ENCODE measurements around the gene PPP6R2. TPM values are rescaled to one million over a fixed set of nuclear protein-coding genes. Genes with fewer than 3 reads are reported as not detected.

PPP6R2 gene
- total and polyA plus RNA-seq, 2 donors, result 45.4 to 45.7 TPM

DNA sequence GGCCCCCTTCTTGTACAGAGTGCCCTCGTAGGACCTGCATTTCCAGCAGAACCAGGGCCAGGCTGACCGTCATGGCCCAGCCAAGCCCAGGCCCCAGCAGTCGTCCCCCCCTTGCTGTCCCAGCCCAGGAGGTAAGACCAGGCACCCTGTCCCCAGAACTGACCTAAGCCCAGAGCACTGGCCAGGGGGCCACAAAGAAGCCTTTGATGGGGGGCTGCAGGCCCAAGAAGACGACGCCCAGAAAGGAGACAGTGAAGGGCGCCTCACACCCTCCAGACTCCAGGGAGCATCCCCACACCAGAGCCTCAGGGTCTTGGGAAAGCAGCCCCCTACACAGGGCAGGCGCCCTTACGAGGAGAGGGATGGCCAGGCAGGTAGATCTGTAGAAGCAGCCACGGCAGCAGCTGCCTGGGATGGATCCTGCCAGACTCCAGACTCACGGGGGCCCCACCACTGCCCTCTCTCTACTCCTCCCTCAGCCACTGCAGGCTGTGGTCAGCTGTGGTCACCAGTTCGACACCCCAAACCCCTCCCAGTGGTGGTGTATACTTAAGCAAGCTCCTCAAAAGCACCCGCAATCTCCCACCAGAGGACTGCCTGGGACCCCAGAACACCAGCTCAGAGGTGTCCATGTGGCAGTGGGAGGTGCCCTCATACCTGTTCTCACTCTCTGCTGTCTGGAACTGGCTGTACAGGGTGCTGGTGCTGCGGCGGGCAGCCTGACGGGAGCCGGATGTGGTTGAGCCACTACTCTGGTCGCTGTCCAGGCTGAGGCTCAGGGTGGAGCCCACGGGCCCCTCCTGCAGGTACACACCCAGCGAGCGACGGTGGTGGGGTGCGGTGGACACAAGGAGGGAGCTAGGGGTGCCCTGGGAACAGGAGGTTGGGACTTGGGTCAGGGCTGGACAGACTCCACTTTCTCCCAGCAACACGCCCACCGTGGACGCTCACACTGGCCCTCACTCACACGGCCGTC is 104.7 kb downstream of the PPP6R2 start:
- WGBS, result 98% methylated on average over 27 of the region's 27 CpGs
- Histone ChIP-seq H3K9me3 (ENCODE audit: control insufficient read depth in 2 of 2, insufficient read depth in 1 of 2, low read length in 1 of 2) (no peaks in the 10 kb centered on the region), H3K27me3 (ENCODE audit: control insufficient read depth in 2 of 2, insufficient read depth in 1 of 2, low read length in 1 of 2) (no peaks in the 10 kb centered on the region), H3K4me1 (ENCODE audit: control insufficient read depth in 2 of 2, insufficient read depth in 2 of 2, low read length in 2 of 2) (peaks cover 0 to 21% of the 10 kb centered on the region in 2 donors), H3K4me3 (ENCODE audit: low read length in 2 of 2) (no peak overlapping the region), H3K27ac (ENCODE audit: low read depth in 1 of 2, low read length in 1 of 2) (no peak overlapping the region), H3K36me3 (ENCODE audit: control insufficient read depth in 2 of 2, insufficient read depth in 2 of 2, low read length in 1 of 2) (peaks cover 76 to 86% of the 10 kb centered on the region in 2 donors)
- no peak for DNase-seq (ENCODE audit: low read depth in 6 of 9, low spot score in 9 of 9)

DNA sequence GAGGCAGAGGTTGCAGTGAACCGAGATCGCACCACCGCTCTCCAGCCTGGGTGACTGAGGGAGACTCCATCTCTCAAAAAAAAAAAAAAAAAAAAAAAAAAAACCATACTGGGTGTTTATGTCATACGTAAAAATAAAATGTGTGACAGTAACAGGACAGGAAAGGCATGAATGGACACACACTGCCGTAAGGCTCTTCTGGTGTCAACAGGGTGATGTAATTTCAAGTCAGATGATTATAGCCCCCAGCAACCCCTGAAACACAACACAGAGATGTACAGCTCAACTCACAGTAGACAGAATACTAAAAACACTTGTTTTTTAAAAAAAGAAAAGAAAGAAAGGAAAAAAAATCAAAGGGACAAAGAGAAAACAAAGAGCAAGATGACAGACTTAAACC is 109.5 kb downstream of the PPP6R2 start:
- WGBS, result over 99% methylated on average over 5 of the region's 5 CpGs
- no peak overlapping the region for H3K4me3 ChIP-seq (ENCODE audit: low read length in 2 of 2)
- peaks cover 0 to 4% of the 10 kb centered on the region in 2 donors for H3K4me1 ChIP-seq (ENCODE audit: control insufficient read depth in 2 of 2, insufficient read depth in 2 of 2, low read length in 2 of 2)
- no peak for DNase-seq (ENCODE audit: low read depth in 6 of 9, low spot score in 9 of 9)
- no peaks in the 10 kb centered on the region for H3K27me3 ChIP-seq (ENCODE audit: control insufficient read depth in 2 of 2, insufficient read depth in 1 of 2, low read length in 1 of 2)
- H3K27ac ChIP-seq (ENCODE audit: low read depth in 1 of 2, low read length in 1 of 2), result no peak overlapping the region
- peaks cover 86 to 87% of the 10 kb centered on the region in 2 donors for H3K36me3 ChIP-seq (ENCODE audit: control insufficient read depth in 2 of 2, insufficient read depth in 2 of 2, low read length in 1 of 2)
- no peaks in the 10 kb centered on the region for H3K9me3 ChIP-seq (ENCODE audit: control insufficient read depth in 2 of 2, insufficient read depth in 1 of 2, low read length in 1 of 2)

DNA sequence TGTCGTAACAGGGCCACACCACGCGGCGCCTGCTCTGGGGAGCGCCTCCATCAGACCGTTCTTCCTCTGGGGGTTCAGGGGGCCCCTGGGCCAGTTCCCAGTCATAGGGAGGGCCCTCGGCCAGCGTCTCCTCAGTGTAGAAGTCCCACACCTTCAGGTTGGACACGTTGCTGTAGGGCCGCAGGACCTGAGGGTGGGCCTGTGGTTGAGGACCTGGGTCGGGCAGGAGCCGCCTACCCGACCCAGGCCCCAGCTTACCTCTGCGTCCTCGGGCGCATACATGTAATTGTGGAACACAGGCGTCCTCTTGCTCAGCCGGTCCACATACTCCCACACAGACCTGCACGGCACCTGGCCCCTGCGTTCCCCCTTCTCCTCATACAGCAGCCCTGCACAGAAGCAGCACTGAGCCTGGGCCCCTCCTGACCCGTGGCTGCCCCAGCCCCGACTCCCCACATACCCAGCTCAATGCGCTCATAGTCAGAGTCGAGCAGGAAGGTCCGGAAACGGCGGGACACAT is 111.5 kb downstream of the PPP6R2 start:
- H3K27ac ChIP-seq (ENCODE audit: low read depth in 1 of 2, low read length in 1 of 2), result no peak overlapping the region
- WGBS, result 97% methylated on average over 27 of the region's 27 CpGs
- H3K4me3 ChIP-seq (ENCODE audit: low read length in 2 of 2), result no peak overlapping the region
- no peaks in the 10 kb centered on the region for H3K9me3 ChIP-seq (ENCODE audit: control insufficient read depth in 2 of 2, insufficient read depth in 1 of 2, low read length in 1 of 2)
- DNase-seq (ENCODE audit: low read depth in 6 of 9, low spot score in 9 of 9), result no peak
- no peaks in the 10 kb centered on the region for H3K27me3 ChIP-seq (ENCODE audit: control insufficient read depth in 2 of 2, insufficient read depth in 1 of 2, low read length in 1 of 2)
- peaks cover 86 to 90% of the 10 kb centered on the region in 2 donors for H3K36me3 ChIP-seq (ENCODE audit: control insufficient read depth in 2 of 2, insufficient read depth in 2 of 2, low read length in 1 of 2)
- peaks cover 0 to 4% of the 10 kb centered on the region in 2 donors for H3K4me1 ChIP-seq (ENCODE audit: control insufficient read depth in 2 of 2, insufficient read depth in 2 of 2, low read length in 2 of 2)

DNA sequence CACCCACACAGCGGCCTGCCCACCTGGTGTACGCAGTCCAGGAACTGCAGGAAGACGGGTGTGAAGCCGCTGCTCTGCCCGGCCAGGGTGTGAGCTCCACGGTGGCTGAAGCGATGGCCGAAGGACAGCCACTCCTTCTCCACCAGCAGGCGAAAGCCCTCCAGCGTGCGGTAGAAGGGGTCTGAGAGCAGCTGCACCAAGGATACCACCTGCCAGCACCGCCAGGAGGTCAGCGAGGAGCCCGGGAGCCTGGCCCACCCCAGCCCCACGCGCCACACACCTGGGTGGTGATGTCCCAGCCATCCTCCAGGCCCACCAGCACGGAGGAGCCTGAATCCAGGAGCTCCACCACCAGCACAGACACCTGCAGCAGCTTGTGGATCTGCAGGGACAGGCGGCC is 112.1 kb downstream of the PPP6R2 start:
- DNase-seq (ENCODE audit: low read depth in 6 of 9, low spot score in 9 of 9), result no peak

DNA sequence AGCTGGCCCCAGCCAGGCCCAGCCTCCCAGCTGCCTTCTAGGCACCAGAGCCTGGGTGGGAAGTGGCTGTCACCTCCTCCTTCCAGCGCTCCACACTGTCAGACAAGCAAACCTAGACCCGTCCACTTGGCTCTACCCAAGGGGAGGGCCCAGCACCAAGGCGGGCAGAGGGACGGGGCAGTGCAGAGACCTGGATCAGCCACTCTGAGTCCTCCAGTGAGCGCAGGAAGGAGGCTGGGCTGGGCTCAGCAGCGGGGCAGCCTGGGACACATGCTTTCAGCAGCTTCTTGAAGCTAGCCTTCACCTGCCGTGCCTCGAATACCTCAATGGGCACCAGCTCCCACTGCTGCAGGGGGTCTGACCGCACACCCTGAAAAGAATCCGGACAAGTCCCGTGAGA is 112.9 kb downstream of the PPP6R2 start:
- Histone ChIP-seq H3K9me3 (ENCODE audit: control insufficient read depth in 2 of 2, insufficient read depth in 1 of 2, low read length in 1 of 2) (no peaks in the 10 kb centered on the region), H3K36me3 (ENCODE audit: control insufficient read depth in 2 of 2, insufficient read depth in 2 of 2, low read length in 1 of 2) (peaks cover 90 to 92% of the 10 kb centered on the region in 2 donors), H3K4me3 (ENCODE audit: low read length in 2 of 2) (no peak overlapping the region), H3K27ac (ENCODE audit: low read depth in 1 of 2, low read length in 1 of 2) (no peak overlapping the region), H3K4me1 (ENCODE audit: control insufficient read depth in 2 of 2, insufficient read depth in 2 of 2, low read length in 2 of 2) (no peaks in the 10 kb centered on the region), H3K27me3 (ENCODE audit: control insufficient read depth in 2 of 2, insufficient read depth in 1 of 2, low read length in 1 of 2) (no peaks in the 10 kb centered on the region)
- no peak for DNase-seq (ENCODE audit: low read depth in 6 of 9, low spot score in 9 of 9)
- WGBS, result 97% methylated on average over 11 of the region's 11 CpGs

More for the DNA sequence above, 112.1 kb downstream of the PPP6R2 start:
- Histone ChIP-seq H3K36me3 (ENCODE audit: control insufficient read depth in 2 of 2, insufficient read depth in 2 of 2, low read length in 1 of 2) (peaks cover 86 to 90% of the 10 kb centered on the region in 2 donors), H3K9me3 (ENCODE audit: control insufficient read depth in 2 of 2, insufficient read depth in 1 of 2, low read length in 1 of 2) (no peaks in the 10 kb centered on the region), H3K4me3 (ENCODE audit: low read length in 2 of 2) (no peak overlapping the region), H3K27ac (ENCODE audit: low read depth in 1 of 2, low read length in 1 of 2) (no peak overlapping the region), H3K27me3 (ENCODE audit: control insufficient read depth in 2 of 2, insufficient read depth in 1 of 2, low read length in 1 of 2) (no peaks in the 10 kb centered on the region), H3K4me1 (ENCODE audit: control insufficient read depth in 2 of 2, insufficient read depth in 2 of 2, low read length in 2 of 2) (no peaks in the 10 kb centered on the region)
- whole genome bisulfite sequencing, result 98% methylated on average over 18 of the region's 18 CpGs

DNA sequence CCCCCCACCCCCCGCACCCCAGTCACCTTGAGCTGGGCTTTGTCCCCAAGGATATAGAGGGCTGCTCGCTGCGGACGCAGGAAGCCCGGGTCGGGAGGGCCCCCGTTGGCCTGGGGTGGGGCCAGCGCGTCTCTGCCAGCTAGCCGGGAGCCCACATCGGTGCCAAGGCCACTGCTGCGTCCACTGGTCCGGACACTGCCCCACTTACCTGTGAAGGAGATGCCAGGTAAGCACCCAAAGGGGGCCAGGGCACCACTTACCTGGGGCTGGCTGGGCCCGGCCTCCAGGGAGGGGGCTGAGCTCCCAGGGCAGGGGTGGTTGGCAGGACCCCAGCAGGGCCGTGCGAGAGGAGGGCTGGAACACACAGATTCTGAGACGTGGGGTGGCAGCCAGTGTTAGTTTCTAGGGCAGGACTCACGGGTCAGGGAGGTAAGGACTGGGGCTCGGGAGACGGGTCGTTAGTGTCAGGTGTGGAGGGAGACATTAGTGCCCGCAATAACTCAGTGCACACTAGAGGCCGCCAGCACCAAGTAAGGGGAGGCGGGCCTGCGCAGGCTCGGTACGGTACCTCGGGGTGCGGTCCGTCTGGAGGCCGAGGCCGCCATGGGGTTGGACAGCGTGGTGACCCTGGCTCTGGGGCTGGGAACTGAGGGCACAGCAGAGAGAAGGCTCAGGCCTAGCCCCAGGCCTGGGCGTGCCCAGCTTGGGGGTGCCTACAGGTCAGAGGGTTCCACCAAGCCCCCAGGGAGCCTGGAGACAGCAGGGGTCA is 113.5 kb downstream of the PPP6R2 start:
- Histone ChIP-seq H3K27ac (ENCODE audit: low read depth in 1 of 2, low read length in 1 of 2) (no peak overlapping the region), H3K4me1 (ENCODE audit: control insufficient read depth in 2 of 2, insufficient read depth in 2 of 2, low read length in 2 of 2) (no peaks in the 10 kb centered on the region), H3K36me3 (ENCODE audit: control insufficient read depth in 2 of 2, insufficient read depth in 2 of 2, low read length in 1 of 2) (peaks cover 92% of the 10 kb centered on the region in 2 donors), H3K27me3 (ENCODE audit: control insufficient read depth in 2 of 2, insufficient read depth in 1 of 2, low read length in 1 of 2) (no peaks in the 10 kb centered on the region), H3K9me3 (ENCODE audit: control insufficient read depth in 2 of 2, insufficient read depth in 1 of 2, low read length in 1 of 2) (no peaks in the 10 kb centered on the region), H3K4me3 (ENCODE audit: low read length in 2 of 2) (no peak overlapping the region)
- DNase-seq (ENCODE audit: low read depth in 6 of 9, low spot score in 9 of 9), result no peak
- 94% methylated on average over 34 of the region's 34 CpGs for WGBS

DNA sequence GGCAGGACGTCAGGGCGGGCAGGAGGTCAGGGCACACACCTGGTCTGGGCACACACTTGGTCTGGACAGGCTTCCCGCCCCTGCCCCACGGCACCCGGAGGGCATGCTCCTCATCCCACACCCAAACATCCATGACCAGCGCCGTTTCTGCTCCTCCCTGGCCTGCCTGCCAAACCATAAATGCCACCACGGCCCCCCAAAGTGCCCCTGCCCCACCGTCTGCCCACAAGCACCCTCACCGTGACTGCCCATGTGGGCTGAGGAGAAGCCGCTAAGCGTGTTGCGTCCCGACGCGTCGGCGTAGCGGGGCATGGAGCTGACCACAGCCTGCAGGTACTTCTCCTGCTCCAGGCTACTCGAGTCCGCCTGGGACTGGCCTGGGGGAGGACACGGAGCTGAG is 115.9 kb downstream of the PPP6R2 start:
- H3K27me3 ChIP-seq (ENCODE audit: control insufficient read depth in 2 of 2, insufficient read depth in 1 of 2, low read length in 1 of 2), result no peaks in the 10 kb centered on the region
- H3K27ac ChIP-seq (ENCODE audit: low read depth in 1 of 2, low read length in 1 of 2), result no peak overlapping the region
- WGBS, result 97% methylated on average over 22 of the region's 22 CpGs
- H3K9me3 ChIP-seq (ENCODE audit: control insufficient read depth in 2 of 2, insufficient read depth in 1 of 2, low read length in 1 of 2), result no peaks in the 10 kb centered on the region
- H3K36me3 ChIP-seq (ENCODE audit: control insufficient read depth in 2 of 2, insufficient read depth in 2 of 2, low read length in 1 of 2), result peaks cover 97 to 100% of the 10 kb centered on the region in 2 donors
- no peaks in the 10 kb centered on the region for H3K4me1 ChIP-seq (ENCODE audit: control insufficient read depth in 2 of 2, insufficient read depth in 2 of 2, low read length in 2 of 2)
- no peak for DNase-seq (ENCODE audit: low read depth in 6 of 9, low spot score in 9 of 9)
- H3K4me3 ChIP-seq (ENCODE audit: low read length in 2 of 2), result no peak overlapping the region

DNA sequence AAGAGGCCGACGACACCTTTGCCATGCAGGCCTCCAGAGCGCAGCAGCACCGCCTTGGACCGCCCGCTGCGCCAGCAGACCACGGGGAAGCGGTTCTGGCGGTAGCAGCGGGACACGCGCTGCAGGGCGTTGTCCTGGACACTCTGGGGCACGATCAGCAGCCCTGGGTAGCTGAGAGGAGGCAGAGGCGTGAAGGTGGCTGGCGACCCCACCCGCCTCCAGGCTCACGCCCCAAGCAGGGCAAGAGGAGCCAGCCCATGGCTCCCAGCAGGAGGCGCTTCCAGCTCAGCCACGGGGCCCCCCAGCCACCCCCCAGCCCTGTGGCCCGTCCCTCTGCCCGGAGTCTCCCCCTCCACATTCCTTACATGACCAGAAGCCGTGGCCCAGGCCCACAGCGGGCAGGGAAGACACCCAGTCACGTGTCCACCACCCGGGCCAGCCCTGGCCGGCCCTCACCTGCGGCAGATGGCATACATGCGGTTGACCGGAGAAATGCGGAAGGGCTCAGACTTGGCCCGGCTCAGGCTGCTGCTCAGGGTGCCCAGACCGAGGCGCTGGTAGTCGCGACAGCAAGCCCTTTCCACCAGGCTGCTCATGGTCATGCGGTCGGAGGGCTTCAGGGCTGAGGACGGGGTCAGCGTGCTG is 116.5 kb downstream of the PPP6R2 start:
- peaks cover 97 to 100% of the 10 kb centered on the region in 2 donors for H3K36me3 ChIP-seq (ENCODE audit: control insufficient read depth in 2 of 2, insufficient read depth in 2 of 2, low read length in 1 of 2)
- H3K27me3 ChIP-seq (ENCODE audit: control insufficient read depth in 2 of 2, insufficient read depth in 1 of 2, low read length in 1 of 2), result no peaks in the 10 kb centered on the region
- no peak overlapping the region for H3K27ac ChIP-seq (ENCODE audit: low read depth in 1 of 2, low read length in 1 of 2)
- 98% methylated on average over 41 of the region's 41 CpGs for WGBS
- no peaks in the 10 kb centered on the region for H3K4me1 ChIP-seq (ENCODE audit: control insufficient read depth in 2 of 2, insufficient read depth in 2 of 2, low read length in 2 of 2)
- no peak overlapping the region for H3K4me3 ChIP-seq (ENCODE audit: low read length in 2 of 2)
- no peaks in the 10 kb centered on the region for H3K9me3 ChIP-seq (ENCODE audit: control insufficient read depth in 2 of 2, insufficient read depth in 1 of 2, low read length in 1 of 2)
- DNase-seq (ENCODE audit: low read depth in 6 of 9, low spot score in 9 of 9), result no peak

All from thymus (tissue), 11 donors.